ENCODE results near the gene PHLPP1. TPM values are rescaled to one million over a fixed set of nuclear protein-coding genes. Genes with fewer than 3 reads are reported as not detected.
A peak's percentile ranks its signal among the peaks of the same experiment; 100 is the strongest.
"Not testable (repeated sequence)": the region's sequence is repeated elsewhere in the genome, so short reads cannot be mapped to it uniquely, and the experiment has no call there.

PHLPP1 gene
- 33.2 TPM for total RNA-seq

GRCh38 chr18:62715436-62715758 lies at the start of gene PHLPP1:
PHLPP1 (plus strand) TSS chr18:62715541; CDS start chr18:62715684, 143 bp downstream.
- DNase-seq (ENCODE audit: low spot score), result no peak

GRCh38 chr18:62669225-62669624 lies 46.1 kb upstream of the PHLPP1 start:
- no peak for DNase-seq (ENCODE audit: low spot score)

GRCh38 chr18:62670573-62670972 lies 44.8 kb upstream of the PHLPP1 start:
- DNase-seq (ENCODE audit: low spot score), result no peak

GRCh38 chr18:62672600-62672999 lies 42.7 kb upstream of the PHLPP1 start:
- no peak for DNase-seq (ENCODE audit: low spot score)

GRCh38 chr18:62678847-62679485 lies 36.4 kb upstream of the PHLPP1 start:
- DNase-seq (ENCODE audit: low spot score), result no peak

- no peak for DNase-seq (ENCODE audit: low spot score)
Measured at GRCh38 chr18:62682371-62682770, 33.0 kb upstream of the PHLPP1 start.

- no peak for DNase-seq (ENCODE audit: low spot score)
Measured at GRCh38 chr18:62683935-62684334, 31.4 kb upstream of the PHLPP1 start.

- DNase-seq (ENCODE audit: low spot score), result no peak
Measured at GRCh38 chr18:62688743-62689317, 26.5 kb upstream of the PHLPP1 start.

GRCh38 chr18:62690236-62690815 lies 25.0 kb upstream of the PHLPP1 start:
- DNase-seq (ENCODE audit: low spot score), result no peak

- DNase-seq (ENCODE audit: low spot score), result no peak
Measured at GRCh38 chr18:62693659-62694058, 21.7 kb upstream of the PHLPP1 start.

GRCh38 chr18:62697636-62698035 lies 17.7 kb upstream of the PHLPP1 start:
- DNase-seq (ENCODE audit: low spot score), result no peak

- no peak for DNase-seq (ENCODE audit: low spot score)
Measured at GRCh38 chr18:62702259-62702658, 13.1 kb upstream of the PHLPP1 start.

GRCh38 chr18:62706879-62707278 lies 8.5 kb upstream of the PHLPP1 start:
- not testable (repeated sequence) for DNase-seq (ENCODE audit: low spot score)

GRCh38 chr18:62709908-62710307 lies 5.4 kb upstream of the PHLPP1 start:
- DNase-seq (ENCODE audit: low spot score), result not testable (repeated sequence)

GRCh38 chr18:62710417-62710816 lies 4.9 kb upstream of the PHLPP1 start:
- no peak for DNase-seq (ENCODE audit: low spot score)

- DNase-seq (ENCODE audit: low spot score), result no peak
Measured at GRCh38 chr18:62711781-62712180, 3.6 kb upstream of the PHLPP1 start.

- DNase-seq (ENCODE audit: low spot score), result no peak
Measured at GRCh38 chr18:62713651-62714247, 1.6 kb upstream of the PHLPP1 start.

- peak; percentile 100 for DNase-seq (ENCODE audit: low spot score)
Measured at GRCh38 chr18:62714671-62715435, 488 bp upstream of the PHLPP1 start.

- peak; percentile 50 for DNase-seq (ENCODE audit: low spot score)
Measured at GRCh38 chr18:62715759-62716615, 646 bp downstream of the PHLPP1 start.

GRCh38 chr18:62716619-62717168 lies 1.4 kb downstream of the PHLPP1 start:
- peak; percentile 37 for DNase-seq (ENCODE audit: low spot score)

Measured in mucosa of gallbladder (tissue), 1 donor.